RWPE2 (cell line): ENCODE results near the gene QRSL1.

Source experiments
- ATAC-seq: fragments of 200-7000 bp; cut with Tn5 transposase; 3 replicates; pipeline ENCODE4 v1.9.1; 2021; ENCODE audit warnings: low read depth
- DNase-seq: peaks from one replicate; pipeline ENCODE4 v3.0.0-alpha.2; 2020; ENCODE audit warnings: low spot score
- H3K27ac ChIP-seq: fragments of 450-650 bp; 2 replicates; pipeline ENCODE4 v1.5.1; 2017; ENCODE audit warnings: mild to moderate bottlenecking; ENCODE audit not compliant: poor library complexity, severe bottlenecking
- H3K27me3 ChIP-seq: fragments of 250-450 bp; sonication (Bioruptor Pico); 2 replicates; pipeline ENCODE4 v1.5.1; 2021; ENCODE audit warnings: mild to moderate bottlenecking, moderate library complexity; ENCODE audit not compliant: insufficient read depth, poor library complexity, severe bottlenecking
- H3K36me3 ChIP-seq: fragments of 250-450 bp; sonication (Bioruptor Pico); 2 replicates; pipeline ENCODE4 v1.5.1; 2020; ENCODE audit warnings: low read depth, mild to moderate bottlenecking, moderate library complexity
- H3K4me1 ChIP-seq: fragments of 250-450 bp; sonication (Bioruptor Pico); 2 replicates; pipeline ENCODE4 v1.5.1; 2021; ENCODE audit warnings: mild to moderate bottlenecking, moderate library complexity; ENCODE audit not compliant: insufficient read depth, poor library complexity, severe bottlenecking
- H3K4me3 ChIP-seq: fragments of 250-450 bp; sonication (Bioruptor Pico); 2 replicates; pipeline ENCODE4 v1.5.1; 2021; ENCODE audit warnings: mild to moderate bottlenecking, moderate library complexity; ENCODE audit not compliant: severe bottlenecking
- H3K9me3 ChIP-seq: fragments of 250-450 bp; sonication (Bioruptor Pico); 2 replicates; pipeline ENCODE4 v1.5.1; 2021; ENCODE audit warnings: mild to moderate bottlenecking, moderate library complexity; ENCODE audit not compliant: severe bottlenecking
- CTCF ChIP-seq: fragments of 450-650 bp; IDR thresholded peaks from one replicate; pipeline ENCODE4 v1.5.1; 2017; ENCODE audit warnings: mild to moderate bottlenecking, moderate library complexity; ENCODE audit not compliant: poor library complexity, severe bottlenecking

QRSL1 gene

GRCh38 chr6:106599440-106599839, 29.9 kb upstream of the QRSL1 start:
- Histone ChIP-seq H3K9me3 (no peaks in the 10 kb centered on the region), H3K4me3 (no peak overlapping the region), H3K27me3 (no peaks in the 10 kb centered on the region), H3K36me3 (peaks cover 9% of the 10 kb centered on the region), H3K4me1 (no peaks in the 10 kb centered on the region), H3K27ac (no peak overlapping the region)
- DNase-seq (no peak), ATAC-seq (no peak)
- TF ChIP-seq CTCF = no peak

GRCh38 chr6:106600329-106600728, 29.0 kb upstream of the QRSL1 start:
- peaks cover 9% of the 10 kb centered on the region for H3K36me3 ChIP-seq
- H3K9me3 ChIP-seq = no peaks in the 10 kb centered on the region
- no peak overlapping the region for H3K27ac ChIP-seq
- ATAC-seq (no peak), DNase-seq (no peak)
- no peaks in the 10 kb centered on the region for H3K4me1 ChIP-seq
- no peak for TF ChIP-seq CTCF
- H3K4me3 ChIP-seq = no peak overlapping the region
- H3K27me3 ChIP-seq = no peaks in the 10 kb centered on the region

GRCh38 chr6:106608080-106608668, 21.2 kb upstream of the QRSL1 start:
- H3K36me3 ChIP-seq = peaks cover 5% of the 10 kb centered on the region; the same call in 1 of the 2 replicates
- H3K4me1 ChIP-seq = no peaks in the 10 kb centered on the region
- H3K4me3 ChIP-seq = no peak overlapping the region
- H3K27me3 ChIP-seq = no peaks in the 10 kb centered on the region
- TF ChIP-seq CTCF = peak; percentile 80
- no peak overlapping the region for H3K27ac ChIP-seq
- ATAC-seq = peak; percentile 73; the same call in 2 of the 3 replicates
- H3K9me3 ChIP-seq = no peaks in the 10 kb centered on the region
- DNase-seq = no peak

GRCh38 chr6:106609699-106610098, 19.7 kb upstream of the QRSL1 start:
- Histone ChIP-seq H3K4me1 (no peaks in the 10 kb centered on the region), H3K27me3 (no peaks in the 10 kb centered on the region), H3K27ac (no peak overlapping the region), H3K9me3 (no peaks in the 10 kb centered on the region), H3K36me3 (peaks cover 16% of the 10 kb centered on the region), H3K4me3 (no peak overlapping the region)
- DNase-seq = no peak
- peak; percentile 59; the same call in 1 of the 3 replicates for ATAC-seq
- peak; percentile 41 for TF ChIP-seq CTCF

GRCh38 chr6:106611030-106611429, 18.3 kb upstream of the QRSL1 start:
- no peak overlapping the region for H3K4me3 ChIP-seq
- H3K9me3 ChIP-seq = no peaks in the 10 kb centered on the region
- no peak for DNase-seq
- no peaks in the 10 kb centered on the region for H3K27me3 ChIP-seq
- no peak for TF ChIP-seq CTCF
- H3K27ac ChIP-seq = no peak overlapping the region
- no peak for ATAC-seq
- H3K36me3 ChIP-seq = peaks cover 25% of the 10 kb centered on the region
- H3K4me1 ChIP-seq = no peaks in the 10 kb centered on the region
